ENCODE results near the gene CFHR4.
"Not testable (repeated sequence)": the region's sequence is repeated elsewhere in the genome, so short reads cannot be mapped to it uniquely, and the experiment has no call there.

DNA sequence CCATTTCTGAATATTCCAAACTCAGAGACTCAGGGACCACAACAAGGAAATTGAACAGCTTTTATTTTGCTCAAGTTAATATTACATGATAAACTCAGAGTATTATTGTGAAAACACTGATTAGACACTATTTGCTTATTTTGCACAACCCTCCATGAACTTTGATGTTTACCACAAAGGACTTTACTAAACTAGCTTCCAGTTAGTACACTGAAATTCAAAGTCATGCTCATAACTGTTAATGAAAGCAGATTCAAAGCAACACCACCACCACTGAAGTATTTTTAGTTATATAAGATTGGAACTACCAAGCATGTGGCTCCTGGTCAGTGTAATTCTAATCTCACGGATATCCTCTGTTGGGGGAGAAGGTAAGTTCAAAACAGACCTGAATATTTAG, 55.7 kb downstream of the CFHR4 start, which contains the start of gene CFHR2:
- TF ChIP-seq, protein P1, sequence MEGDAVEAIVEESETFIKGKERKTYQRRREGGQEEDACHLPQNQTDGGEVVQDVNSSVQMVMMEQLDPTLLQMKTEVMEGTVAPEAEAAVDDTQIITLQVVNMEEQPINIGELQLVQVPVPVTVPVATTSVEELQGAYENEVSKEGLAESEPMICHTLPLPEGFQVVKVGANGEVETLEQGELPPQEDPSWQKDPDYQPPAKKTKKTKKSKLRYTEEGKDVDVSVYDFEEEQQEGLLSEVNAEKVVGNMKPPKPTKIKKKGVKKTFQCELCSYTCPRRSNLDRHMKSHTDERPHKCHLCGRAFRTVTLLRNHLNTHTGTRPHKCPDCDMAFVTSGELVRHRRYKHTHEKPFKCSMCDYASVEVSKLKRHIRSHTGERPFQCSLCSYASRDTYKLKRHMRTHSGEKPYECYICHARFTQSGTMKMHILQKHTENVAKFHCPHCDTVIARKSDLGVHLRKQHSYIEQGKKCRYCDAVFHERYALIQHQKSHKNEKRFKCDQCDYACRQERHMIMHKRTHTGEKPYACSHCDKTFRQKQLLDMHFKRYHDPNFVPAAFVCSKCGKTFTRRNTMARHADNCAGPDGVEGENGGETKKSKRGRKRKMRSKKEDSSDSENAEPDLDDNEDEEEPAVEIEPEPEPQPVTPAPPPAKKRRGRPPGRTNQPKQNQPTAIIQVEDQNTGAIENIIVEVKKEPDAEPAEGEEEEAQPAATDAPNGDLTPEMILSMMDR (IDR thresholded peaks at IDR 0.05) = not testable (repeated sequence)
- TF ChIP-seq POLR2A, POLR2AphosphoS5, EP300 (IDR thresholded peaks at IDR 0.05): not testable (repeated sequence)

All from gastroesophageal sphincter (tissue), 3 donors.